Measurements from ENCODE around the gene C1RL. TPM values are rescaled to one million over a fixed set of nuclear protein-coding genes. Genes with fewer than 3 reads are reported as not detected.
"Not testable (repeated sequence)": the region's sequence is repeated elsewhere in the genome, so short reads cannot be mapped to it uniquely, and the experiment has no call there.

Gene C1RL
- total RNA-seq, 1 donor from 2014 or later = 28.7 TPM

DNA sequence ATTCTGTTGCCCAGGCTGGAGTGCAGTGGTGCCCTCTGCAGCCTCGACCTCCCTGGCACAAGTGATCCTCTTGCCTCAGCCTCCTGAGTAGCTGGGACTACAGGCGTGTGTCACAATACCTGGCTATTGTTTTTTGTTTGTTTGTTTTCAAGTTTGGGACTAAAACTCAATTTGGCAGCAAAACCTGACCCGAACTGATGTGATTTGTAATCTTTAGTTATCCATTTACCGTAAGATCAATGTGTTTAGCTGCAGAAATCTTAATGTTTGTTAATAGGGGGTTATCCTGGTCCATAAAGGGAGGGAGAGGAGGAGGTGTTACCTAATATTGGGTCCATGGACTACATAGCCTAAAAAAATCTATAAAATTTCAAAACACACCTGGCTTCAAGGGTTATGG, 49.2 kb downstream of the C1RL start:
- Mint-ChIP-seq H3K36me3 (ENCODE audit: low read depth) (no peaks in the 10 kb centered on the region), H3K27me3 (ENCODE audit: low read depth) (peaks cover 13% of the 10 kb centered on the region), H3K4me1 (ENCODE audit: low read depth) (no peaks in the 10 kb centered on the region), H3K27ac (no peak overlapping the region), H3K4me3 (ENCODE audit: low read depth) (no peak overlapping the region), H3K9me3 (no peaks in the 10 kb centered on the region)
- intact Hi-C loops (cut with micrococcal nuclease) = no loop called here
- no peak for DNase-seq (ENCODE audit: low spot score)

DNA sequence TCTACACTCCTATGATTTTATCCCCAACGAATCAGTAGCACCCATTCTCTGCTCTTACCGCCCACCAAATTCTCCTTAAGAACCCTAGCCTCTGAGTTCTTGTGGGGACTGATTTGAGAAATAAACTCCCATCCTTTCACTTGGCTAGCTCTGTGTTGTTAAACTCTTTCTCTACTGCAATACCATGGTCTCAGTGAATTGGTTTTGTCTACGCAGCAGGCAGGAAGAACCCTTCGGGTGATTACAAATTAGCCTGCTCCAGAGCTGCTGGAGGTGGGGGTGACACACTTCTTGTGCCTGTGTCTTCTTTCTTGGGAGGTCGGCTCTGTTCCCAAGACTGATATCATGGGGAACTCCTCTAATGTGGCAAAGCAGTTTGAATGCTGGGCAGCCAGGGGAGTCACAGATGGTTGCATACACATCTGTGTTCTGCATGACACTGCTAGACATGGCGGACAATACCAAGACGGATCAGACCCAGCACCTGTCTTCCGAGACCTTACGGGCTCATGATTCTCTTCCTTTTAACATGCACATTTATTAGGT, 50.1 kb downstream of the C1RL start:
- no peak overlapping the region for H3K27ac Mint-ChIP-seq
- no peak for DNase-seq (ENCODE audit: low spot score)
- no peaks in the 10 kb centered on the region for H3K4me1 Mint-ChIP-seq (ENCODE audit: low read depth)

DNA sequence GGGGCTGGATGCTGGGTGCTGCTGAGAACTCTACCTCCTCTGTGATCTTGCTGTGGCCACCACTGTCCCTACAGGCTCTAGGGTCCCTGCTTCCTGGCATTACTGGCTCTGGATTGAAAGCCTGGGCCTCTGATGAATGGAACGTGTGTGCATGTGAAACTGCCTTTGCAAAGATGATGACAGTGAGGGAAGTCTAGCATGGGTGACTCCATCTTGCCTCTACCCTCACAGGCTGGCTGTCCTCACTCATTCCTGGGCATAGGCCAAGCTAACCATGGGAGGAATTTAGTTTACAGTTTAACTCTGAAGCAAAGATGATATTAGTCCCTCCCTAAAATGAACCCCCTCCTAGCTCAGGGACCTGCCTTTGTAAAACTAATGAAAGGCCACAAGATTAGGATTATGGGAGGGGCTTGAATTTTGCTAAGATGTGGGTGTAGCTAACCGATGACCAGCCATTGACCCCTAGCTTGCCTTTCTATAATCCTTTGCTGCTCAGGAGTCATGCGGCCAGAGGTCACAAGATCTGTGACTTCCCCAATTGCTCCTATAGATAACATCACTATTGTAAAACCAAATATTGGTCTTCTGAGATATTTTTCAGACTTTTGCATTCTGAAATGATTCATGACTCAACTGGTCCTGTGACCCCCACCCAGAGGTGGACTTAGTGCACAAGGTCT, 50.7 kb downstream of the C1RL start:
- DNase-seq (ENCODE audit: low spot score) = no peak
- intact Hi-C loops (cut with micrococcal nuclease) = no loop called here
- no peak overlapping the region for H3K27ac Mint-ChIP-seq
- H3K9me3 Mint-ChIP-seq = no peaks in the 10 kb centered on the region
- H3K36me3 Mint-ChIP-seq (ENCODE audit: low read depth) = no peaks in the 10 kb centered on the region
- H3K4me1 Mint-ChIP-seq (ENCODE audit: low read depth) = no peaks in the 10 kb centered on the region
- peaks cover 18% of the 10 kb centered on the region for H3K27me3 Mint-ChIP-seq (ENCODE audit: low read depth)
- H3K4me3 Mint-ChIP-seq (ENCODE audit: low read depth) = no peak overlapping the region

More for the DNA sequence above, 50.1 kb downstream of the C1RL start:
- H3K9me3 Mint-ChIP-seq = no peaks in the 10 kb centered on the region
- H3K27me3 Mint-ChIP-seq (ENCODE audit: low read depth) = peaks cover 16% of the 10 kb centered on the region
- no peak overlapping the region for H3K4me3 Mint-ChIP-seq (ENCODE audit: low read depth)
- H3K36me3 Mint-ChIP-seq (ENCODE audit: low read depth) = no peaks in the 10 kb centered on the region
- intact Hi-C loops (cut with micrococcal nuclease) = no loop called here

DNA sequence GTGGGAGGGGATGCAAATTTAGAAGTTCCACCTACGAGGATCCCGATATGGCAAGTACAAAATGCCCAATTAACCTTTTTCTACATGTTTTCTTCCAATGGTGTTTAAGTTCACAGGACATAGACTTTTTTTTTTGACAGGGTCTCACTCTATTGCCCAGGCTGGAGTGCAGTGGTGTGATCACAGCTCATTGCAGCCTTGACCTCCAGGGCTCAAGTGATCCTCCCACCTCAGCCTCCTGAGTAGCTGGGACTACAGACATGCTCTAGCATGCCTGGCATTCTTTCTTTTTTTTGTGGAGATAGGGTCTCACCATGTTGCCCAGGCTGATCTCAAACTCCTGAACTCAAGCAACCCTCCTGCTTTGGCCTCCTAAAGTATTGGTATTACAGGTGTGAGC, 53.3 kb downstream of the C1RL start:
- intact Hi-C loops (cut with micrococcal nuclease); H3K4me3 Mint-ChIP-seq (ENCODE audit: low read depth); DNase-seq (ENCODE audit: low spot score); H3K4me1 Mint-ChIP-seq (ENCODE audit: low read depth); H3K27ac Mint-ChIP-seq; H3K9me3 Mint-ChIP-seq; H3K36me3 Mint-ChIP-seq (ENCODE audit: low read depth): not testable (repeated sequence)
- H3K27me3 Mint-ChIP-seq (ENCODE audit: low read depth) = peaks cover 40% of the 10 kb centered on the region

DNA sequence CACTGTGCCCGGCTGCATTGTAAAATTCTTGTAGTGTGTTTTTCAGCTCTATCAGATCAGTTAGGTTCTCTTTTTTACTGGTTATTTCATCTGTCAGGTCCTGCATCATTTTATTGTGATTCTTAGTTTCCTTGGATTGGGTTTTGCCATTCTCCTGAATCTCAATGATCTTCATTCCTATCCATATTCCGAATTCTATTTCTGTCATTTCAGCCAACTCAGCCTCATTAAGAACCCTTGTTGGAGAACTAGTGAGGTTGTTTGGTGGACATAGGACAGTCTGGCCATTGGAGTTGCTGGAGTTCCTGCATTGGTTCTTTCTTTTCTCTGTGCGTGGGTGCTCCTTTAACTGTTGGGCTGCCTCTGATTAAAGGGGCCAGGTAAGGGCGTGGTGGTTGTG, 54.1 kb downstream of the C1RL start:
- Mint-ChIP-seq H3K9me3 (no peaks in the 10 kb centered on the region), H3K27ac (no peak overlapping the region), H3K27me3 (ENCODE audit: low read depth) (peaks cover 45% of the 10 kb centered on the region), H3K4me3 (ENCODE audit: low read depth) (no peak overlapping the region), H3K36me3 (ENCODE audit: low read depth) (no peaks in the 10 kb centered on the region), H3K4me1 (ENCODE audit: low read depth) (no peaks in the 10 kb centered on the region)
- no peak for DNase-seq (ENCODE audit: low spot score)
- intact Hi-C loops (cut with micrococcal nuclease) = no loop called here

DNA sequence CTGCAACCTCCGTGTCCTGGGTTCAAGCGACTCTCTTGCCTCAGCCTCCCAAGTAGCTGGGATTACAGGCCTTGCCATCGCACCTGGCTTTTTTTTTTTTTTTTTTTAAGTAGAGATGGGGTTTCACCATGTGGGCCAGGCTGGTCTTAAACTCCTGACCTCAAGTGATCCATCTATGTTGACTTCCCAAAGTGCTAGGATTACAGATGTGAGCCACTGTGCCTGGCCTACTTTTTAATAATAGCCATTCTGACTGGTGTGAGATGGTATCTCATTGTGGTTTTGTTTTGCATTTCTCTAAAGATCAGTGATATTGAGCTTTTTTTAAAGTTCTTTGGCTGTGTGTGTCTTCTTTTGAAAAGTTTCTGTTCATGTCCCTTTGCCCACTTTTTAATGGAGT, 59.0 kb downstream of the C1RL start:
- peaks cover 36% of the 10 kb centered on the region for H3K27me3 Mint-ChIP-seq (ENCODE audit: low read depth)
- H3K4me3 Mint-ChIP-seq (ENCODE audit: low read depth); intact Hi-C loops (cut with micrococcal nuclease); H3K4me1 Mint-ChIP-seq (ENCODE audit: low read depth); H3K9me3 Mint-ChIP-seq; H3K36me3 Mint-ChIP-seq (ENCODE audit: low read depth); H3K27ac Mint-ChIP-seq; DNase-seq (ENCODE audit: low spot score): not testable (repeated sequence)

DNA sequence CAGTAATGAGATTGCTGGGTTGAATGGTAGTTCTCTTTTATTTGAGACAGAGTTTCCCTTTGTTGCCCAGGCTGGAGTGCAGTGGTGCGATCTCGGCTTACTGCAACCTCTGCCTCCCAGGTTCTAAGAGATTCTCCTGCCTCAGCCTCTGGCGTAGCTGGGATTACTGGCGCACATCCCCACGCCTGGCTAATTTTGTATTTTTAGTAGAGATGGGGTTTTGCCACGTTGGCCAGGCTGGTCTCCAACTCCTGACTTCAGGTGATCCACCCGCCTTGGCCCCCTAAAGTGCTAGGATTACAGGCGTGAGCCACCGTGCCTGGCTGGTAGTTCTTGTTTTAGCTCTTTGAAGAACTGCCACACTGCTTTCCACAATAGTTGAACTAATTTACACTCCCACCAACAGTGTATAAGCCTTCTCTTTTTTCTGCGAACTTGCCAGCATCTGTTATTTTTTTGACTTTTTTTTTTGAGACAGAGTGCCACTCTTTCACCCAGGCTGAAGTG, 59.5 kb downstream of the C1RL start:
- H3K27ac Mint-ChIP-seq; H3K36me3 Mint-ChIP-seq (ENCODE audit: low read depth); H3K4me3 Mint-ChIP-seq (ENCODE audit: low read depth); intact Hi-C loops (cut with micrococcal nuclease); DNase-seq (ENCODE audit: low spot score); H3K9me3 Mint-ChIP-seq; H3K4me1 Mint-ChIP-seq (ENCODE audit: low read depth): not testable (repeated sequence)
- peaks cover 34% of the 10 kb centered on the region for H3K27me3 Mint-ChIP-seq (ENCODE audit: low read depth)

DNA sequence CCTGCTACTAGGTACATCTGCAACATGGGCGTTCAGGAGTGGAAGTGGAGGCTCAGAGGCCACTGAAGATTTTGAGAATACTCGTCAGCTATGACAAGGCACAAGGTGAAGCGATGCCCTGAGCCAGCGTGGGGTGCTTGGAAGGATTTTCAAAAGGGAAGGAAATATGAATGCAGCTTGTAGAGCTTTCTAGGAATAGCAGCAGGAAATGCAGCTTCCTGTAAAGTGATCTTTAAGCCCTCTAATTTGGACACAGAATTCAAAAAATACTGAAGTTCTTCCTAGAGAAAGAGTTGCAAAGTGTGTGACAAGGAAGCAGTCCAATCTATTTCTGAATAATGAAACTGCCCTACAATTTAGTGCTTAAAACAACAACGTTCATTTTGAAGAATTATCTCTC, 61.7 kb downstream of the C1RL start:
- peaks cover 27% of the 10 kb centered on the region for H3K27me3 Mint-ChIP-seq (ENCODE audit: low read depth)
- intact Hi-C loops (cut with micrococcal nuclease) = no loop called here
- no peaks in the 10 kb centered on the region for H3K9me3 Mint-ChIP-seq
- H3K27ac Mint-ChIP-seq = no peak overlapping the region
- H3K4me1 Mint-ChIP-seq (ENCODE audit: low read depth) = peaks cover 12% of the 10 kb centered on the region
- H3K36me3 Mint-ChIP-seq (ENCODE audit: low read depth) = no peaks in the 10 kb centered on the region
- H3K4me3 Mint-ChIP-seq (ENCODE audit: low read depth) = no peak overlapping the region
- no peak for DNase-seq (ENCODE audit: low spot score)

DNA sequence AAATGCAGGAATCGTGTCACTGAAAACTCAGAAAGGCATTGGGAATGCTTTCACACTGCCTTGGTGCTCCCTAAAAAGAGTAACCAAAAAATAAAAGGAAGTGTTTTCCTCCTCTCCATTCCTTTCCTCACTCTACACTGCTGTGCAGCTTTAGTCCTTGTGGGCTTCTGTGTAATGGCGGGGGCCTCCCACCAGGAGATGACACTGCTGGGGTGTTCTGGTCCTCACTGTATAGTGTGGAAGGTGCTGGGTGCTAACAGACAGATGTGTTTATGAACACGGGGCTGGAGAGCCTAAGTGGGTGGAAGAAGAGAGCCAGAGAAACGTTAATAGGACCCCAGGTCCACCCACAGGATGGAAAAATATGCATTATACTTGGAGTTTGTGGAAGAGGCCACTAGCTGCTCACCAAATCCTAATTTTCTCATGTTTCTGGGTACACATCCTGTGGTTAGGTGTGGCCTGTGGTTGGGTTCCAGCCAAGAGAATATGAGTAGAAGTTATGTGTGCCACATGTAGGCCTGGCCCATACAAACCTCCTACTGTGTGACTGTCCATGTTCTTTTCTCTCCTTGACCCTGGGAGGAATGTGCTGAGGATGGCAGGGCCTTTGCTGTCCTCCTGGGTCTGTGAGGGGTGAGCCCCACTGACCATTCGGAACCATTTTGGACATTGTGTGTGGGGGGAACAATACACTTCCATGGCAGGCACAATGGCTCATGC, 62.5 kb downstream of the C1RL start:
- Mint-ChIP-seq H3K4me1 (ENCODE audit: low read depth) (peaks cover 12% of the 10 kb centered on the region), H3K36me3 (ENCODE audit: low read depth) (no peaks in the 10 kb centered on the region), H3K9me3 (no peaks in the 10 kb centered on the region), H3K4me3 (ENCODE audit: low read depth) (no peak overlapping the region), H3K27ac (no peak overlapping the region), H3K27me3 (ENCODE audit: low read depth) (peaks cover 21% of the 10 kb centered on the region)
- intact Hi-C loops (cut with micrococcal nuclease) = no loop called here
- no peak for DNase-seq (ENCODE audit: low spot score)

DNA sequence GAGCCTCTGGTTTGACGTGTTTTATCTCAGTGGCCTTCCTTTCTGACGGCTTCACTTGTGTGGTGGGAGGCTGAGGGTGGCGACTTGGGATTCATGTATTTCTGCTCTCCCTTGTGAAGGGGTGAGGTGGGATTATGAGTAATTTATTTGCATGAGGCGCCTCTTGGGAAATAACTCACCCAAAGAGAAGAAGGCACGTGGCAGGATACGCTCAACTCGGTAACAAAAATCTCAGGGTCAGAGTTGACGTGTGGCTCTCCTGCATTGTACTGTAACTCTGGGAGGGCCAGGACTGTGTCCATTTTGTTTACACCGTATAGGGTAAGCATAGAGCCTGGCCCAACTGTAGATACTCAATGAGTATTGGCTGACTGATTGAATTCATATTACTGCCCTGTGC, 63.1 kb downstream of the C1RL start:
- no peak overlapping the region for H3K27ac Mint-ChIP-seq
- peaks cover 12% of the 10 kb centered on the region for H3K4me1 Mint-ChIP-seq (ENCODE audit: low read depth)
- H3K27me3 Mint-ChIP-seq (ENCODE audit: low read depth) = peaks cover 16% of the 10 kb centered on the region
- no peak for DNase-seq (ENCODE audit: low spot score)
- no peaks in the 10 kb centered on the region for H3K9me3 Mint-ChIP-seq
- intact Hi-C loops (cut with micrococcal nuclease) = no loop called here
- no peaks in the 10 kb centered on the region for H3K36me3 Mint-ChIP-seq (ENCODE audit: low read depth)
- H3K4me3 Mint-ChIP-seq (ENCODE audit: low read depth) = no peak overlapping the region

Other genes starting within 250 kb of the C1RL start
- 1,708 and 1,711 TPM in 2 replicates for gene TPI1, start 241.7 kb downstream of the C1RL start, total RNA-seq
- gene SPSB2, start 235.9 kb downstream of the C1RL start, total RNA-seq = 3.7 and 4.1 TPM in 2 replicates
- 4.7 and 6.6 TPM in 2 replicates for gene LRRC23, start 204.4 kb downstream of the C1RL start, total RNA-seq
- 230 and 235 TPM in 2 replicates for gene ENO2, start 194.6 kb downstream of the C1RL start, total RNA-seq
- gene ATN1, start 181.3 kb downstream of the C1RL start, total RNA-seq = 66.8 and 70.5 TPM in 2 replicates
- gene RNU7-1, start 165.4 kb downstream of the C1RL start, total RNA-seq = not detected in 2 replicates
- gene C12orf57, start 165.2 kb downstream of the C1RL start, total RNA-seq = 158 and 173 TPM in 2 replicates
- 250 and 252 TPM in 2 replicates for gene PTPN6, start 157.9 kb downstream of the C1RL start, total RNA-seq
- 381 and 391 TPM in 2 replicates for gene PHB2, start 138.6 kb downstream of the C1RL start, total RNA-seq
- 104 and 112 TPM in 2 replicates for gene EMG1, start 138.3 kb downstream of the C1RL start, total RNA-seq
- 30.9 and 34.0 TPM in 2 replicates for gene LPCAT3, start 90.7 kb downstream of the C1RL start, total RNA-seq
- gene C1S, start 48.5 kb downstream of the C1RL start, total RNA-seq = 2.5 and 2.6 TPM in 2 replicates
- gene C1R, start 16.8 kb downstream of the C1RL start, total RNA-seq = 1.5 and 2.5 TPM in 2 replicates
- 1.2 TPM in 1 of 2 replicates, not detected in the other for gene RBP5, start 19.7 kb upstream of the C1RL start, total RNA-seq
- 57.8 and 60.7 TPM in 2 replicates for gene CLSTN3, start 21.2 kb upstream of the C1RL start, total RNA-seq
- gene PEX5, start 80.5 kb upstream of the C1RL start, total RNA-seq = 26.4 and 28.3 TPM in 2 replicates
- gene ACSM4, start 194.9 kb upstream of the C1RL start, total RNA-seq = not detected in 2 replicates